Measurements from ENCODE around the gene CACNB4. TPM values are rescaled to one million over a fixed set of nuclear protein-coding genes. Genes with fewer than 3 reads are reported as not detected.

CACNB4 gene
- total RNA-seq, 1 experiment from 2014 or later, result 2.0 TPM

DNA sequence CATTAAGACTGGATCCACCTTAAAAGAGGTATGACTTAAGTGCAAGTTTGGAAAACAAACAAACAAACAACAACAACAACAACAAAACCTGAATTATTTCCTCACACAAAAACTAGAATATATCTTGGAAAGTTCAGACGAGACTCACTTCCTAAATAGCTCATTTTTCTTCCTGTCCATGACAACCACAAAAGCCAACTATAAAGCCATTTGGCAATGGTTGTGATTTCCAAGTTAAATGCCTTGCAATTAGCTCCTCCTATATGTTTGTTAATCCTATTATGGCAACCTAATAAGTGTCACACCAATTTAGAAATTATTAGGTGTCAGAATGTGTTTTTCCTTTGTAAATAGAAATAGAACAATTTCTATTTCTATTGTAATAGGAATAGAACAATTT is 179.1 kb downstream of the CACNB4 start:
- BruUV-seq (replicated peaks), result no TSS peak
- no peaks in the 10 kb centered on the region for H3K79me2 ChIP-seq (ENCODE audit: insufficient read depth, low read length)
- no peak overlapping the region for H3K9ac ChIP-seq (ENCODE audit: low read length)
- no peaks in the 10 kb centered on the region for H3K4me1 ChIP-seq (ENCODE audit: control insufficient read depth in 1 of 2, insufficient read depth in 2 of 2, low read length in 2 of 2)
- no peak overlapping the region for H2AFZ ChIP-seq (ENCODE audit: low read depth, low read length, poor library complexity, severe bottlenecking)
- no peaks in the 10 kb centered on the region for H3K9me3 ChIP-seq (ENCODE audit: control insufficient read depth in 1 of 2, insufficient read depth in 1 of 2, low read depth in 1 of 2, low read length in 2 of 2)
- RAD21 ChIA-PET (ENCODE audit: low non-redundant PET in 1 of 2, low total read pairs in 2 of 2, uncharacterized antibody in 2 of 2, unreplicated experiment in 2 of 2), result no interaction called here
- H3K4me2 ChIP-seq (ENCODE audit: low read length), result no peak overlapping the region
- H3K27ac ChIP-seq (ENCODE audit: low read depth, low read length), result no peak overlapping the region
- no peaks in the 10 kb centered on the region for H3K36me3 ChIP-seq (ENCODE audit: control insufficient read depth in 1 of 2, insufficient read depth in 2 of 2, low read length in 2 of 2)
- ATAC-seq, result no peak
- POLR2A ChIA-PET, result no interaction called here
- DNase-seq (ENCODE audit: low read depth, low spot score), result no peak
- intact Hi-C loops (cut with micrococcal nuclease), result no loop called here
- CTCF ChIA-PET, result no interaction called here
- no peaks in the 10 kb centered on the region for H3K27me3 ChIP-seq (ENCODE audit: insufficient read depth, low read length)
- H4K20me1 ChIP-seq (ENCODE audit: insufficient read depth), result no peaks in the 10 kb centered on the region
- H3K4me3 ChIP-seq (replicated peaks in 1 of 2; ENCODE audit: low read depth in 1 of 2, low read length in 2 of 2), result no peak overlapping the region
- TF ChIP-seq CEBPB (IDR thresholded peaks at IDR 0.05; ENCODE audit: low read depth) (no peak), POLR2AphosphoS5 (IDR thresholded peaks at IDR 0.05; ENCODE audit: low read depth, low read length) (no peak)
- no peaks in the 10 kb centered on the region for H3K9me2 ChIP-seq (ENCODE audit: insufficient read depth)

- POLR2A ChIA-PET, result no interaction called here
- ATAC-seq, result no peak
These were observed 180.5 kb downstream of the CACNB4 start for GRCh38 chr2:151918308-151918707.

More at GRCh38 chr2:151918308-151918707, 180.5 kb downstream of the CACNB4 start:
- intact Hi-C loops (cut with micrococcal nuclease), result no loop called here
- Histone ChIP-seq H3K79me2 (ENCODE audit: insufficient read depth, low read length) (no peaks in the 10 kb centered on the region), H3K9me2 (ENCODE audit: insufficient read depth) (no peaks in the 10 kb centered on the region), H3K27me3 (ENCODE audit: insufficient read depth, low read length) (no peaks in the 10 kb centered on the region), H3K9ac (ENCODE audit: low read length) (no peak overlapping the region), H3K4me2 (ENCODE audit: low read length) (no peak overlapping the region), H2AFZ (ENCODE audit: low read depth, low read length, poor library complexity, severe bottlenecking) (no peak overlapping the region), H3K4me1 (ENCODE audit: control insufficient read depth in 1 of 2, insufficient read depth in 2 of 2, low read length in 2 of 2) (no peaks in the 10 kb centered on the region), H3K4me3 (replicated peaks in 1 of 2; ENCODE audit: low read depth in 1 of 2, low read length in 2 of 2) (no peak overlapping the region), H4K20me1 (ENCODE audit: insufficient read depth) (no peaks in the 10 kb centered on the region), H3K27ac (ENCODE audit: low read depth, low read length) (no peak overlapping the region), H3K36me3 (ENCODE audit: control insufficient read depth in 1 of 2, insufficient read depth in 2 of 2, low read length in 2 of 2) (no peaks in the 10 kb centered on the region), H3K9me3 (ENCODE audit: control insufficient read depth in 1 of 2, insufficient read depth in 1 of 2, low read depth in 1 of 2, low read length in 2 of 2) (no peaks in the 10 kb centered on the region)
- no TSS peak for BruUV-seq (replicated peaks)
- no peak for DNase-seq (ENCODE audit: low read depth, low spot score)
- ChIA-PET CTCF (no interaction called here), RAD21 (ENCODE audit: low non-redundant PET in 1 of 2, low total read pairs in 2 of 2, uncharacterized antibody in 2 of 2, unreplicated experiment in 2 of 2) (no interaction called here)
- TF ChIP-seq YY1 (IDR thresholded peaks at IDR 0.05; ENCODE audit: extremely low read depth, insufficient replicate concordance, low read depth, low read length) (no peak), SP1 (IDR thresholded peaks at IDR 0.05; ENCODE audit: low read depth) (no peak), ELF1 (IDR thresholded peaks at IDR 0.05; ENCODE audit: borderline replicate concordance, low read depth) (no peak), RAD21 (IDR thresholded peaks at IDR 0.05; ENCODE audit: low read depth) (no peak), JUND (IDR thresholded peaks at IDR 0.05) (no peak)
- TF ChIP-seq, protein P1, sequence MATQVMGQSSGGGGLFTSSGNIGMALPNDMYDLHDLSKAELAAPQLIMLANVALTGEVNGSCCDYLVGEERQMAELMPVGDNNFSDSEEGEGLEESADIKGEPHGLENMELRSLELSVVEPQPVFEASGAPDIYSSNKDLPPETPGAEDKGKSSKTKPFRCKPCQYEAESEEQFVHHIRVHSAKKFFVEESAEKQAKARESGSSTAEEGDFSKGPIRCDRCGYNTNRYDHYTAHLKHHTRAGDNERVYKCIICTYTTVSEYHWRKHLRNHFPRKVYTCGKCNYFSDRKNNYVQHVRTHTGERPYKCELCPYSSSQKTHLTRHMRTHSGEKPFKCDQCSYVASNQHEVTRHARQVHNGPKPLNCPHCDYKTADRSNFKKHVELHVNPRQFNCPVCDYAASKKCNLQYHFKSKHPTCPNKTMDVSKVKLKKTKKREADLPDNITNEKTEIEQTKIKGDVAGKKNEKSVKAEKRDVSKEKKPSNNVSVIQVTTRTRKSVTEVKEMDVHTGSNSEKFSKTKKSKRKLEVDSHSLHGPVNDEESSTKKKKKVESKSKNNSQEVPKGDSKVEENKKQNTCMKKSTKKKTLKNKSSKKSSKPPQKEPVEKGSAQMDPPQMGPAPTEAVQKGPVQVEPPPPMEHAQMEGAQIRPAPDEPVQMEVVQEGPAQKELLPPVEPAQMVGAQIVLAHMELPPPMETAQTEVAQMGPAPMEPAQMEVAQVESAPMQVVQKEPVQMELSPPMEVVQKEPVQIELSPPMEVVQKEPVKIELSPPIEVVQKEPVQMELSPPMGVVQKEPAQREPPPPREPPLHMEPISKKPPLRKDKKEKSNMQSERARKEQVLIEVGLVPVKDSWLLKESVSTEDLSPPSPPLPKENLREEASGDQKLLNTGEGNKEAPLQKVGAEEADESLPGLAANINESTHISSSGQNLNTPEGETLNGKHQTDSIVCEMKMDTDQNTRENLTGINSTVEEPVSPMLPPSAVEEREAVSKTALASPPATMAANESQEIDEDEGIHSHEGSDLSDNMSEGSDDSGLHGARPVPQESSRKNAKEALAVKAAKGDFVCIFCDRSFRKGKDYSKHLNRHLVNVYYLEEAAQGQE (IDR thresholded peaks at IDR 0.05; ENCODE audit: low read depth), result no peak
- TF ChIP-seq, protein P2, sequence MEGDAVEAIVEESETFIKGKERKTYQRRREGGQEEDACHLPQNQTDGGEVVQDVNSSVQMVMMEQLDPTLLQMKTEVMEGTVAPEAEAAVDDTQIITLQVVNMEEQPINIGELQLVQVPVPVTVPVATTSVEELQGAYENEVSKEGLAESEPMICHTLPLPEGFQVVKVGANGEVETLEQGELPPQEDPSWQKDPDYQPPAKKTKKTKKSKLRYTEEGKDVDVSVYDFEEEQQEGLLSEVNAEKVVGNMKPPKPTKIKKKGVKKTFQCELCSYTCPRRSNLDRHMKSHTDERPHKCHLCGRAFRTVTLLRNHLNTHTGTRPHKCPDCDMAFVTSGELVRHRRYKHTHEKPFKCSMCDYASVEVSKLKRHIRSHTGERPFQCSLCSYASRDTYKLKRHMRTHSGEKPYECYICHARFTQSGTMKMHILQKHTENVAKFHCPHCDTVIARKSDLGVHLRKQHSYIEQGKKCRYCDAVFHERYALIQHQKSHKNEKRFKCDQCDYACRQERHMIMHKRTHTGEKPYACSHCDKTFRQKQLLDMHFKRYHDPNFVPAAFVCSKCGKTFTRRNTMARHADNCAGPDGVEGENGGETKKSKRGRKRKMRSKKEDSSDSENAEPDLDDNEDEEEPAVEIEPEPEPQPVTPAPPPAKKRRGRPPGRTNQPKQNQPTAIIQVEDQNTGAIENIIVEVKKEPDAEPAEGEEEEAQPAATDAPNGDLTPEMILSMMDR (IDR thresholded peaks at IDR 0.05 in 2 of 3, conservative IDR thresholded peaks at IDR 0.05 in 1 of 3; ENCODE audit: borderline replicate concordance in 1 of 3, insufficient read depth in 1 of 3, low read depth in 2 of 3, low read length in 2 of 3), result no peak

All from HCT116 (cell line).